LNCaP clone FGC (cell line): ENCODE measurements around the gene PPP3CB.

Source experiments
- DNase-seq: peaks from one replicate; pipeline ENCODE4 v3.0.0-alpha.2; 2011; ENCODE audit warnings: low read depth
- H3K4me3 ChIP-seq: 2 replicates; pipeline ENCODE4 v1.5.1; 2011; ENCODE audit warnings: mild to moderate bottlenecking, low read depth, low read length, control low read depth
- TF ChIP-seq, protein P1 (sequence below): IDR thresholded peaks from 2 replicates; pipeline ENCODE4 v1.5.1; 2012; ENCODE audit warnings: mild to moderate bottlenecking; ENCODE audit not compliant: control insufficient read depth, insufficient read depth; ENCODE audit errors: extremely low read depth

Gene PPP3CB

DNA sequence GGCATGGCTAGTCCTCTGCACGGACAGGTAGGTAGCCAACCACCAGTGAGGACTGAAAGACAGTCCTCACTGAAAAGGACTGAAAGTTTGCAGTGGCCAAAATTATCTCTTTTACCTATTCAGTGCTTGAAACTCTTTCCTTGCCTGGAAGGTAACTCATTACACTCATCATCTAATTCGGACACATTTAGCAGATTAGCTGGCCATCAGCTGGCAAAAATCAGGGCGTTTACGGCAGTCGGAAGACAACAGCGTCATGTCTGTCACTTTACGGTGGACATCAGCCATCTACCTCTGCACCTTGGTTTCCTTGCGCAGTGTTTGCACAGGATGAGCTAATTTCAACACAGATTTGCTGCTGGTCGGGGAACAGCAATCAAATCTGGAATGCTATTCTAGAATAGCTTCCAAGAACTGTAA lies 82.7 kb downstream of the PPP3CB start:
- TF ChIP-seq, protein P1, sequence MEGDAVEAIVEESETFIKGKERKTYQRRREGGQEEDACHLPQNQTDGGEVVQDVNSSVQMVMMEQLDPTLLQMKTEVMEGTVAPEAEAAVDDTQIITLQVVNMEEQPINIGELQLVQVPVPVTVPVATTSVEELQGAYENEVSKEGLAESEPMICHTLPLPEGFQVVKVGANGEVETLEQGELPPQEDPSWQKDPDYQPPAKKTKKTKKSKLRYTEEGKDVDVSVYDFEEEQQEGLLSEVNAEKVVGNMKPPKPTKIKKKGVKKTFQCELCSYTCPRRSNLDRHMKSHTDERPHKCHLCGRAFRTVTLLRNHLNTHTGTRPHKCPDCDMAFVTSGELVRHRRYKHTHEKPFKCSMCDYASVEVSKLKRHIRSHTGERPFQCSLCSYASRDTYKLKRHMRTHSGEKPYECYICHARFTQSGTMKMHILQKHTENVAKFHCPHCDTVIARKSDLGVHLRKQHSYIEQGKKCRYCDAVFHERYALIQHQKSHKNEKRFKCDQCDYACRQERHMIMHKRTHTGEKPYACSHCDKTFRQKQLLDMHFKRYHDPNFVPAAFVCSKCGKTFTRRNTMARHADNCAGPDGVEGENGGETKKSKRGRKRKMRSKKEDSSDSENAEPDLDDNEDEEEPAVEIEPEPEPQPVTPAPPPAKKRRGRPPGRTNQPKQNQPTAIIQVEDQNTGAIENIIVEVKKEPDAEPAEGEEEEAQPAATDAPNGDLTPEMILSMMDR = no peak
- peak overlapping the region; percentile 96 for H3K4me3 ChIP-seq
- DNase-seq = peak; percentile 74

DNA sequence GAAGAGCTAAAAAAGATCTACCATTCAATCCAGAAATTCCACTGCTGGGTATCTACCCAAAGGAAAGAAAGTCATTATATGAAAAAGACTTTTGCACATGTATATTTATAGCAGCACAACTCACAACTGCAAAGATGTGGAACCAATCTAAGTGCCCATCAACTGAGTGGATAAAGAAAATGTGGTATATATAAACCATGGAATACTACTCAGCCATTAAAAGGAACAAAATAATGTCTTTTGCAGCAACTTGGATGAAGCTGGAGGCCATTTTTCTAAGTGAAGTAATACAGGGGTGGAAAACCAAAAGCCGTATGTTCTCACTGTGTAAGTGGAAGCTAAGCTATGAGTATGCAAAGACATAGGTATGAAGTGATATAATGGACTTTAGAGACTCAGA lies 84.9 kb downstream of the PPP3CB start:
- TF ChIP-seq, protein P1 = no peak

DNA sequence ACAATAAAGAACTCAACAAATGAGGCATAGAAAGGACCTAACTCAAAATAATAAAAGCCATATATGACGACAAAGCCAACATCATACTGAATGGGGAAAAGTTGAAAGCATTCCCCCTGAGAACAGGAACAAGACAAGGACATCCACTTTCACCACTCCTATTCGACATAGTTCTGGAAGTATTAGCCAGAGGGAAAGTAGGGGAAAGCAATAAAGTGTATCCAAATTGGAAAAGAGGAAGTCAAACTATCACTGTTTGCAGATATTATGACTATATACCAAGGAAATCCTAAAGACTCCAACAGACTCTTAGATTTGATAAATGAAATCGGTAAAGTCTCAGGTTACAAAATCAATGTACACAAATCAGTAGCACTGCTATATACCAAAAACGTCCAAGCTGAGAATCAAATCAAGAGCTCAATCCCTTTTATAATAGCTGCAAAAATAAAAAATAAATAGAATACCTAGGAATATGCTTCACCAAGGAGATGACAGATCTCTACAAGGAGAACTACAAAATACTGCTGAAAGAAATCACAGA lies 86.8 kb downstream of the PPP3CB start:
- DNase-seq = no peak
- TF ChIP-seq, protein P1 = no peak
- H3K4me3 ChIP-seq = no peak overlapping the region

More for the DNA sequence above, 84.9 kb downstream of the PPP3CB start:
- DNase-seq = no peak
- no peak overlapping the region for H3K4me3 ChIP-seq

DNA sequence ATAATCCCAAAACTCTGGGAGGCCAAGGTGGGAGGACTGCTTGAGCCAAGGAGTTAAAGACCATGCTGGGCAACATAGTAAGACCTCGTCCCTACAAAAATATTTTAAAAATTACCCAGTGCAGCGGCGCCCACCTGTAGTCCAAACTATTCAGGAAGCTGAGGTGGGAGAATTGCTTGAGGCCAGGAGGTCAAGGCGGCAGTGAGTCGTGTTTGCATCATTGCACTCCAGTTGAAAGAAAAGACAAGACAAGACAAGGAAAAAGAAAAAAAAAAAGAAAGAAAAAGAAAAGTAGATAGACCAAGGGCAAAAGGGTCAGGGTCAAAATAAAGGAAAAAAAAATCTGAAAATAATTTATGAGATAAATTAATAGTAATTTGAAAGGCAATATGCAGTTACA lies 87.8 kb downstream of the PPP3CB start:
- TF ChIP-seq, protein P1 = no peak
- no peak overlapping the region for H3K4me3 ChIP-seq
- DNase-seq = no peak

DNA sequence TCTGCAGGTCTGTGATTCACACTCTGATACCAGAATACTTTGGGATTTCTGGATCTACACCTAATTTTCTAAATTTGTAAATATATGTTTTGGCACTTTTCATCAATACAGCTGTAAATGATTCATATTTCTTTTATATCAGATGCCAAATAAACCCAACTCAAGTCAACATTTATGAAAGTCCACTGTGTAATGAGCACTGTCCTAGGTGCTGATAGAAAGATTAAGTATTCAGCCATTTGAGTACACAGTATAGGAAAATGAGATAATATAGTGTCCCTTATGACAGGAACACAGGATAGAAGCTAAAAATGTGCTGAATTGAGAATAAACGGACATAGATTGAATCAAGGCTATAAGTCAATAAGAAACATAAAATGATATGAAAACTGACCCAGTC lies 88.3 kb downstream of the PPP3CB start:
- no peak overlapping the region for H3K4me3 ChIP-seq
- no peak for DNase-seq
- TF ChIP-seq, protein P1 = no peak

DNA sequence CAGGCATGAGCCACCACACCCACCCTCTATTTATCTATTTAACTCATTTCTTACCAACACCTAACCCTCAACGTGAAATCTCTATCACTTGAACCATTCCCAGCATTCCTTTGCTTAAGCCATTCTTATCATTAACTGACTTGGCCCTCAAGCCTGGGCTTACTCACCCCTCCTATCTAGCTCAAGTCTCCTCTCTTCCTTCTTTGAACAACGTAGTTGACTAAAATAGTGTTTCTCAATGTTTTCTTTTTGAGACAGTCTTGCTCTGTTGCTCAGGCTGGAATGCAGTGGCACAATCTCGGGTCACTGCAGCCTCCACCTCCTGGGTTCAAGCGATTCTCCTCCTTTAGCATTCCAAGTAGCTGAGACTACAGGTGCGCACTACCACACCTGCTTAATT lies 89.0 kb downstream of the PPP3CB start:
- TF ChIP-seq, protein P1 = no peak
- no peak for DNase-seq
- no peak overlapping the region for H3K4me3 ChIP-seq

DNA sequence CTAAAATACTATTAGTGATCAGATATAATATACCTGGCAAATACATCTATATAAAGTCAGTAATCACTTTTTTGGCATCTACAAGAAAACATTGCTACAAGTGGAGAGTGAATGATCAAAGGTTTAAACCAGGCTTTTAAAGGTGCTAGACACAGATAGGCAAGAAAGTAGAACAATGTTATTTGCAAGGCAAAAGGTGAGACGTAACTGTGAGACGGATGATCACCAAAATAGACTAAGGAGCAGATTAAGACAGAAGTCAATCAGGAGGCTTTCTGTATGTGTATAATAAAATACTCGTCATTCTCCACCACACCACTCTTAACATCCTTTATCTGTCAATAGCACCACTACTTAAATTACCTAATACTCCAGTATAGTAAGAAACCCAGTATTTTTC lies 90.3 kb downstream of the PPP3CB start:
- no peak overlapping the region for H3K4me3 ChIP-seq
- DNase-seq = no peak
- TF ChIP-seq, protein P1 = no peak
